HG02885 (cell line): ENCODE data around the gene CFAP43.

Experiments used
- ATAC-seq: cut with Tn5 transposase; IDR thresholded peaks from one replicate; pipeline ENCODE4 v1.9.1; 2021; ENCODE audit warnings: mild to moderate bottlenecking; ENCODE audit not compliant: unreplicated experiment, poor library complexity

CFAP43 gene

GRCh38 chr10:104143829-104144228 is 88.3 kb downstream of the CFAP43 start:
- no peak for ATAC-seq

GRCh38 chr10:104142081-104142480 is 90.1 kb downstream of the CFAP43 start:
- ATAC-seq: no peak

GRCh38 chr10:104139221-104139620 is 92.9 kb downstream of the CFAP43 start:
- ATAC-seq: no peak

GRCh38 chr10:104138131-104138530 is 94.0 kb downstream of the CFAP43 start:
- no peak for ATAC-seq

- no peak for ATAC-seq
Measured at GRCh38 chr10:104130041-104130440, 102.1 kb downstream of the CFAP43 start.

- ATAC-seq: no peak
Measured at GRCh38 chr10:104128214-104128613, 104.0 kb downstream of the CFAP43 start.

- ATAC-seq: no peak
Measured at GRCh38 chr10:104127411-104127810, 104.8 kb downstream of the CFAP43 start.

- no peak for ATAC-seq
Measured at GRCh38 chr10:104123397-104123796, 108.8 kb downstream of the CFAP43 start.

- ATAC-seq: peak; percentile 0
Measured at GRCh38 chr10:104122225-104123107, 109.7 kb downstream of the CFAP43 start.

GRCh38 chr10:104121485-104122224 is 110.5 kb downstream of the CFAP43 start, which contains the start of gene SFR1:
Gene SFR1 (plus strand): TSS chr10:104122171. CDS start chr10:104122184, 13 bp downstream.
- ATAC-seq: peak; percentile 94

- ATAC-seq: peak; percentile 32
Measured at GRCh38 chr10:104120903-104121484, 111.2 kb downstream of the CFAP43 start.

GRCh38 chr10:104120512-104120902 is 111.7 kb downstream of the CFAP43 start:
- no peak for ATAC-seq

GRCh38 chr10:104119996-104120395 is 112.2 kb downstream of the CFAP43 start:
- no peak for ATAC-seq

- no peak for ATAC-seq
Measured at GRCh38 chr10:104117839-104118323, 114.3 kb downstream of the CFAP43 start.

GRCh38 chr10:104113376-104113956 is 118.7 kb downstream of the CFAP43 start:
- no peak for ATAC-seq

- ATAC-seq: no peak
Measured at GRCh38 chr10:104109908-104110662, 122.1 kb downstream of the CFAP43 start.

- ATAC-seq: no peak
Measured at GRCh38 chr10:104104926-104105325, 127.2 kb downstream of the CFAP43 start.

GRCh38 chr10:104104418-104104817 is 127.7 kb downstream of the CFAP43 start:
- no peak for ATAC-seq

GRCh38 chr10:104103956-104104355 is 128.2 kb downstream of the CFAP43 start:
- no peak for ATAC-seq

- no peak for ATAC-seq
Measured at GRCh38 chr10:104101902-104102301, 130.3 kb downstream of the CFAP43 start.
